Ishikawa (cell line): ENCODE measurements around the gene FOXP1.

Experiments used
- CEBPB ChIP-seq: IDR thresholded peaks from 2 replicates; pipeline ENCODE4 v1.6.1; 2012
- CREB1 ChIP-seq: IDR thresholded peaks from 2 replicates; pipeline ENCODE4 v1.6.1; 2012; ENCODE audit warnings: low read depth
- EGR1 ChIP-seq: IDR thresholded peaks from 2 replicates; pipeline ENCODE4 v1.6.1; 2012
- EP300 ChIP-seq: IDR thresholded peaks from 2 replicates; pipeline ENCODE4 v1.6.1; 2012; ENCODE audit warnings: borderline replicate concordance
- FOXM1 ChIP-seq: IDR thresholded peaks from 2 replicates; pipeline ENCODE4 v1.6.1; 2012; ENCODE audit warnings: low read depth, borderline replicate concordance
- NFIC ChIP-seq: IDR thresholded peaks from 2 replicates; pipeline ENCODE4 v1.6.1; 2012
- RAD21 ChIP-seq: IDR thresholded peaks from 2 replicates; pipeline ENCODE4 v1.6.1; 2012; ENCODE audit warnings: low read depth
- TAF1 ChIP-seq: IDR thresholded peaks from 2 replicates; pipeline ENCODE4 v1.6.1; 2012; ENCODE audit warnings: low read depth, mild to moderate bottlenecking
- TCF12 ChIP-seq: IDR thresholded peaks from 2 replicates; pipeline ENCODE4 v1.6.1; 2012; ENCODE audit warnings: low read depth
- TEAD4 ChIP-seq: IDR thresholded peaks from 2 replicates; pipeline ENCODE4 v1.6.1; 2012
- YY1 ChIP-seq: IDR thresholded peaks from 2 replicates; pipeline ENCODE4 v1.6.1; 2012; ENCODE audit warnings: low read depth
- ZBTB7A ChIP-seq: IDR thresholded peaks from 2 replicates; pipeline ENCODE4 v1.6.1; 2012; ENCODE audit warnings: low read depth
- TF ChIP-seq, protein P1 (sequence below): IDR thresholded peaks from 2 replicates; pipeline ENCODE4 v1.6.1; 2012
- TF ChIP-seq, protein P2 (sequence below): IDR thresholded peaks from 2 replicates; pipeline ENCODE4 v1.6.1; 2012; ENCODE audit warnings: low read depth, mild to moderate bottlenecking
- TF ChIP-seq, protein P3 (sequence below): IDR thresholded peaks from 2 replicates; pipeline ENCODE4 v1.6.1; 2012

FOXP1 gene

DNA sequence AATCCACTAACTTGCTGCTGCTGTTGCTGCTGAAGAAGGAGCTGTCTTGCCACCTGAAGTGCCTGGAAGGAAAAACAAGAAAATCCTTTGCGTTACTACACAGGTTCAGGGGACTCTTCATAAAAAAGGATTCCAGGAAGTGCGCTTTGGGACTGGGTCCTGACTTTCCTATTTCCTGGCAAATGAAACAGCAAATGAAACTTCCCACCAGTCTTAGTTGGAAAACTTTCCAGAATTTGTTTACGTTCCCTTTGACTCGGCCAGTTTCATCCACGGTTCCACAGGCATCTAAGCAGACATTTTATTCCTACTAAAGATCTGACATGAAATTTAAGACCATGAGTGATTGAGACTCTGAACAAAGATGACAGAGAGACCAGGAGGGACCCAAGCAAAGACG, 471.0 kb downstream of the FOXP1 start:
- TF ChIP-seq, protein P1, sequence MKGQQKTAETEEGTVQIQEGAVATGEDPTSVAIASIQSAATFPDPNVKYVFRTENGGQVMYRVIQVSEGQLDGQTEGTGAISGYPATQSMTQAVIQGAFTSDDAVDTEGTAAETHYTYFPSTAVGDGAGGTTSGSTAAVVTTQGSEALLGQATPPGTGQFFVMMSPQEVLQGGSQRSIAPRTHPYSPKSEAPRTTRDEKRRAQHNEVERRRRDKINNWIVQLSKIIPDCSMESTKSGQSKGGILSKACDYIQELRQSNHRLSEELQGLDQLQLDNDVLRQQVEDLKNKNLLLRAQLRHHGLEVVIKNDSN: no peak
- TF ChIP-seq RAD21 (no peak), CEBPB (no peak), TCF12 (no peak), YY1 (no peak), TEAD4 (no peak), ZBTB7A (no peak), EP300 (no peak), TAF1 (no peak), FOXM1 (no peak), CREB1 (no peak), NFIC (no peak), EGR1 (no peak)
- TF ChIP-seq, protein P2, sequence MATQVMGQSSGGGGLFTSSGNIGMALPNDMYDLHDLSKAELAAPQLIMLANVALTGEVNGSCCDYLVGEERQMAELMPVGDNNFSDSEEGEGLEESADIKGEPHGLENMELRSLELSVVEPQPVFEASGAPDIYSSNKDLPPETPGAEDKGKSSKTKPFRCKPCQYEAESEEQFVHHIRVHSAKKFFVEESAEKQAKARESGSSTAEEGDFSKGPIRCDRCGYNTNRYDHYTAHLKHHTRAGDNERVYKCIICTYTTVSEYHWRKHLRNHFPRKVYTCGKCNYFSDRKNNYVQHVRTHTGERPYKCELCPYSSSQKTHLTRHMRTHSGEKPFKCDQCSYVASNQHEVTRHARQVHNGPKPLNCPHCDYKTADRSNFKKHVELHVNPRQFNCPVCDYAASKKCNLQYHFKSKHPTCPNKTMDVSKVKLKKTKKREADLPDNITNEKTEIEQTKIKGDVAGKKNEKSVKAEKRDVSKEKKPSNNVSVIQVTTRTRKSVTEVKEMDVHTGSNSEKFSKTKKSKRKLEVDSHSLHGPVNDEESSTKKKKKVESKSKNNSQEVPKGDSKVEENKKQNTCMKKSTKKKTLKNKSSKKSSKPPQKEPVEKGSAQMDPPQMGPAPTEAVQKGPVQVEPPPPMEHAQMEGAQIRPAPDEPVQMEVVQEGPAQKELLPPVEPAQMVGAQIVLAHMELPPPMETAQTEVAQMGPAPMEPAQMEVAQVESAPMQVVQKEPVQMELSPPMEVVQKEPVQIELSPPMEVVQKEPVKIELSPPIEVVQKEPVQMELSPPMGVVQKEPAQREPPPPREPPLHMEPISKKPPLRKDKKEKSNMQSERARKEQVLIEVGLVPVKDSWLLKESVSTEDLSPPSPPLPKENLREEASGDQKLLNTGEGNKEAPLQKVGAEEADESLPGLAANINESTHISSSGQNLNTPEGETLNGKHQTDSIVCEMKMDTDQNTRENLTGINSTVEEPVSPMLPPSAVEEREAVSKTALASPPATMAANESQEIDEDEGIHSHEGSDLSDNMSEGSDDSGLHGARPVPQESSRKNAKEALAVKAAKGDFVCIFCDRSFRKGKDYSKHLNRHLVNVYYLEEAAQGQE: no peak

DNA sequence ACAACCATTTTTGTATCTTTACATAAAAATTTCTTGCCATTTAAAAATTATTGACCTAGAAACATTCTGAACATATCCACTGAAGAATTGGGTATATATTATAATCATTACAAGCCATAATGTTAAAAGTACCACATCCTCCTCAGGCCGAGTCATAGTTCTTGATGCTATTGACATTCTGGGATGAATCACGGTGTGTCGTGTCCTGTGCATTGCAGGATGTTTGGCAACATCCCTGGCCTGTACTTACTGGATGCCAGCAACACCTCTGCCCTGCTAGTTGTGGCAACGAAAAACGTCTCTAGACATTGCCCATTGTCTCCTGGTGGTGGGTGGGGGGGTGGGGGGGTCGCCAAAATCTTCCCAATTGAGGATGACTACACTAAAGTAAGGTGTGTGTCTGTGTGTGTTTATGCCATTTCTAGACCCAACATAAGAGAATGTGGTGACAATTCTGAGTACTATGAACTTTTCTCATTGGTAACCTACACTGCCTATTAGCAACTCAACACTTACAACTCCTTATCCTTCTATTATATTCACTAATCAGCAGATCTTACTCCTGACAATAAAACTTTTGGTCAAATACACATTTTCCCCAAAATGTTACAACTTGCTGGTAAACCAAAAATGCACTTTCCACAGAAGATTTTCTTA, 471.6 kb downstream of the FOXP1 start:
- no peak for TF ChIP-seq YY1

DNA sequence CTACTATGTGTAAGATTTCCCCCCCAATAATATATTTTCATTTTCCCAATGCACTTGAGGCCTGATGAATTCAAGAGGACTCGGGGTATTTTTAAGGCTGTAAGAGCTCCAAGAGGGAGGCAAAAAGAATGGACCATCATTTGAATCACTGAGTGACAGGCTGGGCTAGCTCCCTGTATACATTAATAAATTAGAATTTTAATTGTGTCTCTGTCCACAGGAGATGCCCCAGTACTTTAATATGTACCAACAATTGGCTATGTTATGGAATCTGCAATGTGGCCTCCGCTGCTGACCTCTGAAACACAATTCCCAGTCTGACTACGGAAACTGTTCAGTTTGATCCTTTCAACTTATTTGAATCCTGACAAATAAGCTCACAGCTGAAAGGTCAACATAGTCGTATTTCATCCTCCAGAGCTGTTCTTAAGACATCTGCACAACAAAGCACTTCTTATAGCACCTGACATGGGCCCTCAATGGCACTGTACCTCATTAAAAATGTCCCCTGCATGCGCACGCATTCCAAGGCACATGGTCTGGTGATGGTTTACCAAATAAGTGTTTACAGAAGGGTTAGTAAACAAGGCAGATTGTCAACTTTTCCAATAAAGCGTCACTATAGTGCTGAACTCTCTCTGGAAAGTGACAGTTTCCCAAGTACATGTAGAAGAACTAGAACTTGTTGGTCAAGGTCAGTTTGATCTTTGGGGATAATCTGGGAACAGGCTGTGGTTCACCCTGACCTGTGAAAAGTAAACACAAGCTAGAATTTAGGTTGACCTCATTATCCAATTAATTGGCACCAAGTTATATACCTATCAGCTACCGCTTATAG, 472.9 kb downstream of the FOXP1 start:
- TF ChIP-seq EP300 (no peak), EGR1 (no peak), YY1 (no peak), CEBPB (no peak), TEAD4 (no peak), ZBTB7A (no peak)
- TF ChIP-seq, protein P3, sequence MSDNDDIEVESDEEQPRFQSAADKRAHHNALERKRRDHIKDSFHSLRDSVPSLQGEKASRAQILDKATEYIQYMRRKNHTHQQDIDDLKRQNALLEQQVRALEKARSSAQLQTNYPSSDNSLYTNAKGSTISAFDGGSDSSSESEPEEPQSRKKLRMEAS: no peak

DNA sequence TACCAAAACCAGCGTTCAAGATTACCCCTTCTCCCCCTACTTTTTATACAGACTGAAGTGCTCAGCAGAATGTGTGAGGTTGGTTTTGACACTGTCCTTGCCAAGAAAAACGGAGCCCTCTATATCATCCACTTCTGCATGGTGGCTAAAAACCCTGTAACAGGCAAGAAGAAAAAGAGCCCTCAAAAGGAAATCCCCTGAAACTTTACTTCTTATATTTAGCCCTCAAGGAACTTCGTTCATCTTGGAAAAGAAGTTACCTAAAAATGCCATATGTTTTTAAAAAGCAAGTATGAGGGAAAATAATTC, 473.6 kb downstream of the FOXP1 start:
- TF ChIP-seq, protein P2: no peak
- TF ChIP-seq ZBTB7A: no peak
- TF ChIP-seq EGR1: no peak
- TF ChIP-seq TCF12: no peak
- no peak for TF ChIP-seq NFIC
- TF ChIP-seq EP300: no peak

DNA sequence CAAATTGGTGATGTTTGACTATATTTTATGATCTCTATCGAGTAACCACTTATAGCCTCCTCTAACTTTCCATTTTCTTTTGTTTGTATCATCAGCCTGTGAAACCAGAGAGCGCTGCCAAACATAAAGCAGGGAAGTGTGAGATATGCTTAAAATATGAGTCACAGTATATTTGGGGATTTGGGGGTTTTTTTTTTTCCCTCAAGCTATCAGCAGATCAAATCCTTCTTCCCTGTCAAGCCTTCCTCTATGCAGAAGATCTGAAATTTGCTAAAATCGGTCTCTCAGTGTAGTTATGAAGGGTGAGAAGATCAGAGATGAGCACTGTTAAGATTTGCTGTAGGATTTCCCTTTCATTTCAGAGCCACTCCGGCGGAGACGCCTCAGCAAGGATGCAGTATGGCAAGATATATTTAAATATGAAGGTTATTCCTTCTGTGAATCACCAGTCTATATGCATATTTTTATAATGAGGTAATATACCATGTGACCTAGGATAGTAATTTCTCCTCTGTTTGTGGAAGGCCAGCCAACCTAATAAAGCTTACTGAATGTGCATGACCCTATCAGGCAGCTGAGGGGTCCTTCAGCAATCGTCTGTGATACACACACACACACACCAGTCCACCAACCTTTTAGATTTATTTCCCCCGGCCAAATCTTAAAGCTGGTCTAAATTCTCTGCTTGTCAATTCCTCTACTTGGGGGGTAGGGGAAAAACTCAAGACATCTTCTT, 474.1 kb downstream of the FOXP1 start:
- TF ChIP-seq TAF1 (no peak), TCF12 (no peak), EP300 (no peak), CEBPB (no peak), NFIC (no peak), FOXM1 (no peak), ZBTB7A (no peak), EGR1 (no peak), RAD21 (no peak), YY1 (no peak)
- TF ChIP-seq, protein P1: no peak

DNA sequence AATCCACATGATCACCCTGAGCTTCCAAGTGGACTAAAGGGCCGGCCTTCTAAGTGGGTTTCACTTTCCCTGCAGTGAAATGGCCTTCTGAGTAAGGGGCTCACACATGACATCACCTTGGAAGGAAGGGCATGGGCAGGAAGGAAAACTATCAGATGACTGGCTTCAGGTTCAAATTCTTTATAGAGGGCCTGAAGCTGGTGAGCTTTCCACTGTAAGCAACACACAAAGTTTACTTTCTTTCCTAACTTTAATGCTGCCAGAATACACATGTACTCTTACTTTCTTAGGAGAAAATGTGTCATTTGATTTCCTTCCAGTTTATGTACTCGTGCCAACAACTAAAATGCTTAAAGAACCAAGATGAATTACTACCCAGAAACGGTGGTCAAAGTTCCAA, 475.6 kb downstream of the FOXP1 start:
- TF ChIP-seq YY1 (no peak), TEAD4 (no peak), NFIC (no peak), CREB1 (no peak)
- TF ChIP-seq, protein P2: no peak
